ENCODE measurements around the gene SLFN14.
"Not testable (repeated sequence)": the region's sequence is repeated elsewhere in the genome, so short reads cannot be mapped to it uniquely, and the experiment has no call there.

SLFN14 gene

GRCh38 chr17:35536664-35537171 lies 23.9 kb downstream of the SLFN14 start:
- TF ChIP-seq CTCF (IDR thresholded peaks at IDR 0.05; ENCODE audit: low read depth, low read length), result no peak
- DNase-seq, result no peak
- no peaks in the 10 kb centered on the region for H3K4me1 ChIP-seq
- no peaks in the 10 kb centered on the region for H3K9me3 ChIP-seq
- H3K27me3 ChIP-seq, result peaks cover 20% of the 10 kb centered on the region
- no peak overlapping the region for H3K4me3 ChIP-seq (ENCODE audit: low read depth, low read length)
- H3K36me3 ChIP-seq, result no peaks in the 10 kb centered on the region

- H3K4me3 ChIP-seq (ENCODE audit: low read depth, low read length); H3K36me3 ChIP-seq; DNase-seq; H3K4me1 ChIP-seq; H3K9me3 ChIP-seq: not testable (repeated sequence)
- peaks cover 14% of the 10 kb centered on the region for H3K27me3 ChIP-seq
These were observed 25.2 kb downstream of the SLFN14 start for GRCh38 chr17:35535406-35535805.

GRCh38 chr17:35534576-35535093 lies 26.0 kb downstream of the SLFN14 start:
- Histone ChIP-seq H3K36me3 (no peaks in the 10 kb centered on the region), H3K9me3 (no peaks in the 10 kb centered on the region), H3K4me3 (ENCODE audit: low read depth, low read length) (no peak overlapping the region), H3K4me1 (no peaks in the 10 kb centered on the region), H3K27me3 (peaks cover 7% of the 10 kb centered on the region)
- DNase-seq, result no peak
- TF ChIP-seq CTCF (IDR thresholded peaks at IDR 0.05; ENCODE audit: low read depth, low read length), result no peak

GRCh38 chr17:35531160-35531559 lies 29.5 kb downstream of the SLFN14 start:
- H3K9me3 ChIP-seq, result no peaks in the 10 kb centered on the region
- TF ChIP-seq CTCF (IDR thresholded peaks at IDR 0.05; ENCODE audit: low read depth, low read length), result no peak
- H3K4me1 ChIP-seq, result no peaks in the 10 kb centered on the region
- DNase-seq, result no peak
- H3K4me3 ChIP-seq (ENCODE audit: low read depth, low read length), result no peak overlapping the region
- no peaks in the 10 kb centered on the region; the same call in 1 of the 2 replicates for H3K27me3 ChIP-seq
- H3K36me3 ChIP-seq, result no peaks in the 10 kb centered on the region

- H3K9me3 ChIP-seq, result no peaks in the 10 kb centered on the region
- no peak for TF ChIP-seq CTCF (IDR thresholded peaks at IDR 0.05; ENCODE audit: low read depth, low read length)
- no peaks in the 10 kb centered on the region; the same call in 1 of the 2 replicates for H3K27me3 ChIP-seq
- no peak overlapping the region for H3K4me3 ChIP-seq (ENCODE audit: low read depth, low read length)
- no peak for DNase-seq
- H3K4me1 ChIP-seq, result no peaks in the 10 kb centered on the region
- H3K36me3 ChIP-seq, result no peaks in the 10 kb centered on the region
These were observed 30.8 kb downstream of the SLFN14 start for GRCh38 chr17:35529866-35530265.

GRCh38 chr17:35529326-35529725 lies 31.3 kb downstream of the SLFN14 start:
- not testable (repeated sequence) for H3K36me3 ChIP-seq; H3K4me1 ChIP-seq; H3K9me3 ChIP-seq; DNase-seq; H3K4me3 ChIP-seq (ENCODE audit: low read depth, low read length); H3K27me3 ChIP-seq

GRCh38 chr17:35523296-35523695 lies 37.3 kb downstream of the SLFN14 start:
- Histone ChIP-seq H3K9me3 (no peaks in the 10 kb centered on the region), H3K36me3 (no peaks in the 10 kb centered on the region), H3K4me3 (ENCODE audit: low read depth, low read length) (no peak overlapping the region), H3K27me3 (peaks cover 45% of the 10 kb centered on the region), H3K4me1 (no peaks in the 10 kb centered on the region)
- TF ChIP-seq CTCF (IDR thresholded peaks at IDR 0.05; ENCODE audit: low read depth, low read length), result no peak
- DNase-seq, result no peak

- not testable (repeated sequence) for DNase-seq; H3K9me3 ChIP-seq; H3K4me1 ChIP-seq; H3K36me3 ChIP-seq; H3K4me3 ChIP-seq (ENCODE audit: low read depth, low read length)
- H3K27me3 ChIP-seq, result peaks cover 58% of the 10 kb centered on the region
These were observed 38.9 kb downstream of the SLFN14 start for GRCh38 chr17:35521654-35522256.

Data from BE2C (cell line).